HG03378 (cell line): ENCODE results near the gene WDFY4.

Source experiments
- ATAC-seq: cut with Tn5 transposase; IDR thresholded peaks from one replicate; pipeline ENCODE4 v1.9.1; 2021; ENCODE audit warnings: mild to moderate bottlenecking, moderate library complexity; ENCODE audit not compliant: unreplicated experiment

The WDFY4 gene

GRCh38 chr10:48935577-48935976 lies 250.9 kb downstream of the WDFY4 start:
- no peak for ATAC-seq

- ATAC-seq = no peak
Observed at GRCh38 chr10:48937796-48938195, 253.1 kb downstream of the WDFY4 start.

DNA sequence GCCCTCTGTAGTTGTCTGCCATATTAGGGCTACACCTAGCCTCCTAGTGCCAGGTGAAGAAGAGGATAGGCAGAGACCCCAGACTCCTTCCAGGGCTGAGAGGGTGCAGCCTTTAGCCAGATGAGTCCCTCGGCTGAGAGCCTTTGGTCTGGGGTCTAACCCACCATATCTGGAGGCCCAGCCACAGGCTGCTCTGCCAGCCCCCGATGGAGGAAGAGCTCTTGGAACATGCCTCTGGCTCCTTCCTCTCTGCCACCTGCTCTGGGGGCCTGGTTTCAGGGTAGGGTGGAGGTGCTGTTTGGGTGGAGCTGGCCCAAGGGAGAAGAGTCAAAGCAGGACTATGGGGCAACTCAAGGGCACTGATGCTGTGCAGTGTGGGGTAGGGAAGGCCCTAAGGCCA lies 253.6 kb downstream of the WDFY4 start:
- no peak for ATAC-seq

GRCh38 chr10:48938990-48939536 lies 254.4 kb downstream of the WDFY4 start:
- ATAC-seq = no peak

- no peak for ATAC-seq
Observed at GRCh38 chr10:48939790-48940325, 255.2 kb downstream of the WDFY4 start, which contains the start of gene LRRC18. Gene LRRC18 (minus strand): TSS chr10:48939840. CDS start chr10:48914155, 25,685 bp downstream.

DNA sequence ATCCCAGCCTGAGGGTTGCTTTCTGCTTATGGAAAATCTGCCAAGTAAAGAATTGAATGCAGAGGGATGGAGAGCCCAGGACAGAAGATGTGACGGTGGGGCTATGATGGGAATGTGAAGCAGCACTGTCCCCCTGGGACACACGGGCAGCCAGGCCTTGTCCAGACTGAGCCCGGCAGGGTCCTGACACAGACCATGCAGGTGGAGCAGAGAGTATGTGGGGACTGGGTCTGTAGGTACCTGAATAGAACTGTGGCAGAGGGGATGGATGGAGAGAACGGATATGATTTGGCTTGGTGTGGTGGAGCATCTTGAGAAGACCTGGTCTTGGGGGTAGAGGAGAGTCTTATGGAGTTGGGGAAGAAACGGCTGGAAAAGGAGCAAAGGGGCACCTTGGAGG lies 255.7 kb downstream of the WDFY4 start:
- ATAC-seq = no peak

GRCh38 chr10:48940958-48941357 lies 256.3 kb downstream of the WDFY4 start:
- no peak for ATAC-seq

DNA sequence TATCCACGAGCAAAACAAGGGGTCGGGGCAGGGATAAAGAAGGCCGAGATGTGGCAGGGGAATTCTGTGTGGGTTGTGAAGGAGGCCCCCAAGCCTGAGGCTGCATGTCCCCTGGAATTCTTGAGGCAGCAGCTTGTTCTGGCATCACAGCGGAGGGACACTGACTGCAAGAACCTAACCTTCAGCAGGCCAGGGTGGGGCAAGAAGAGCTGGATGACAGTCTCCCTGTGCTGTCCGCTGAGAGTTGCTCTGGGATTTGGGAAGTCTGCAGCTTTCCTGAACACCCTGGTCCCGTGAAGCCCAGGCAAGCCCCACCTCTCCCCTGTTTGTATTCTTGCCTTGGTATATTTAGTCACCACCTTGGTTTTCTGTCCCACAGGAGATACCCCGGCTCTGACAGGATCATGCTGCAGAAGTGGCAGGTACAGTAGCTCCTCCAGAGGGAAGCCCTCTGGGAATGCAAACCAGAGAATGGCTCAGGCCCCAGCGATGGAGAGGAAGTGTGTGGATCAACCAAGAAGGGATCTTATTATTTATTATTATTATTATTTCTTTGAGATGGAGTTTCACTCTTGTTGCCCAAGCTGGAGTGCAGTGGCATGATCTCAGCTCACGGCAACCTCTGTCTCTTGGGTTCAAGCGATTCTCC lies 256.9 kb downstream of the WDFY4 start:
- ATAC-seq = no peak

GRCh38 chr10:48943096-48943495 lies 258.4 kb downstream of the WDFY4 start:
- ATAC-seq = no peak

GRCh38 chr10:48944171-48944570 lies 259.5 kb downstream of the WDFY4 start:
- ATAC-seq = no peak

DNA sequence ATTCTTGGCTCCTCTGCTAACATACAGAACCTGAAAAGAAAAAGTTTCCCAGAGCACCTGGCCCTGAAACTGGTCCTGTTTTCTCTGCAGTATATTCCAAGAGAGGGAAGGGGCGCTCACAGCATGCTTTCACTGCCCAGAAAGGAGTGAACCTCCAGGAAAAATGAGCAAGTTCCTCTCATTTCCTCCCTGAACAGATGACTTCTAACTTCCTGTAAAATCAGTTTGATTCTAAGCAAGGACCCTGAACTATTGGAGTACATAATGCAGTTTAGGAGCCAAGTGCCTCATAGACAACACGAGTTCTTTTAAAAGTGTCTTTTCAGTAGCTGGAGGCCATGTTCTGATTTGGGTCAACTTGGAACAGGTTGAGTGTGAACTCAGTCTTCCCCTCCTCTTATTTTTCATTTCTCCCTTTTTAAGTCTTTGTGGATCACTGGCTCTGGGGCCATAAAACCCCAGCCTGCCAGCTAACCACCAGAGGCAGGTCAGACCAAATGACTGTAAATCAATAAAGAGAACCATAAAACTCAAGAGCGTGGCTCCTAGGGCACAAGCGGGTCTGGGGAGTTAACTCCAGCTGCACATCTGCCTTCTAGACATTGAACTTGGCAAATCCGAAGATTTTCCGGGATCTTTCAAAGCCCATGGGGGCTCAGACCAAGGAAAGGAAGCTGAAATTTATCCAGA lies 260.9 kb downstream of the WDFY4 start:
- ATAC-seq = no peak

DNA sequence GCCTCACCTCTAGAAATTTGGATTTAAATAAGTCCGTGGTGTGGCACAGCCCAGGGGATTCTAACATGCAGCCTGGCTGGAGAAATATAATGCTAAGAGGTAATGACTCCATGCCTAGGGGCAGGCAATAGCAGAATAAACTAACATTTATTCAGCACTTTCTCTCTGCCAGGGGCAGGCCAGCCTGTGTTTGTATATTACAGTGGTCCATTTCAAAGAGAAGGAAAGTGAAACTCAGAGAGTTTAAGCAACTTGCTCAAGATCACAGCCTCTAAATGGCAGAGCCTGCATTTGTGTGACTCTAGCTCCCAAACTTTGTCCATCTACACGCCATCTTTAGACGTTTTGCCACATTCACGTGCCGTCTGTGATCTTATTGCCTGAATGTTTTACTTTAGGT lies 261.7 kb downstream of the WDFY4 start:
- ATAC-seq = no peak

DNA sequence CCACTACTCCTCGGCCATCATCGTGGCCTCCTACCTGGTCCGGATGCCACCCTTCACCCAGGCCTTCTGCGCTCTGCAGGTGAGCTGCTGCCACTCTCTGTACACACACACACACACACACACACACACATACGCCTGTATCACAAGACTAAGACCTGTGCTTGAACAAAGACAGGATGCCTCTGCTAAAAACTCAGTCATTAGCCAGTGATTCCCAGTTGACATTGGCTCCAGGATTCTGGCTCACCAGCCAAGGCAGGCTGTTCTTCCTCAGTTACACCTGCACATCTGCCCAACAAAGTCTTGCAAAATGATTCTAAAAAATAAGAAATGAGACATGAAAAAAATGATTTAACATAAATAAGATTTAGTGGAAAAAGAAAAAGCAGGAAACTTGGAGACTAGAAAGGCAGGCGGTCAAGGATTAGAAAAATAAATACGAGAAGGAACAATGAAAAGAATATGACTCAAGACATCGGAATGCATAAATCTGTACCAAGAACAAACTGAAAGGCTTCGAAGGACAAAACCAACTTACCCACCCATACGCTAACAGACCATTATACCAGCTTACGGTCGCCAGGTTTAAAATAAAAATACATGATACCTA lies 262.3 kb downstream of the WDFY4 start:
- ATAC-seq = no peak

GRCh38 chr10:48947690-48948469 lies 263.2 kb downstream of the WDFY4 start:
- no peak for ATAC-seq

DNA sequence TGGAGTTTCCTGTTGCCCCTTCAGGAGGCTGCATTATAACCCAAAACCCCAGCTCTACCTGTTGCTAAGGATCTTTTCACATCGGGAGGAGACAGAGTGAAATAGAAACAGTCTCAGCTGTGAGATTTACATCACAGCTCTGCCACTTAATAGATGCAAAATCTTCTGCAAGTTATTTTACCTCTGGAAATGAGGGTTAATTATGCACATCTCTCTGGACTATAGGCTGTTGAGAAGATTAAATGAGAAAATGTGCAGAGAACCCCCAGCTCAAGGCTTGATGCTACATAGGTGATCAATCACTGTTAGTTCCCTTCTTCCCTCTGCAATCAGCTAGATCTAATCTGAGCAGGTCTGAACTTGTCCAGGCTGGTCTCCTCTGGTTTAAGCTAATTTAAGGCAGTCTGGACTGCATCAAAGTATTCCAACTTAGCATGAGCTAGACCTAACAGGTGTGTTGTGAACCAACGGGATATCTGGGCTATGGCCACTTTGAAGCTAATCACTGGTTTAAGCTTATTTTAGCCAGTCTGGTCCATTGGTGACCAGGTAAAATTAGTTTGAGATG lies 263.9 kb downstream of the WDFY4 start:
- ATAC-seq = no peak

DNA sequence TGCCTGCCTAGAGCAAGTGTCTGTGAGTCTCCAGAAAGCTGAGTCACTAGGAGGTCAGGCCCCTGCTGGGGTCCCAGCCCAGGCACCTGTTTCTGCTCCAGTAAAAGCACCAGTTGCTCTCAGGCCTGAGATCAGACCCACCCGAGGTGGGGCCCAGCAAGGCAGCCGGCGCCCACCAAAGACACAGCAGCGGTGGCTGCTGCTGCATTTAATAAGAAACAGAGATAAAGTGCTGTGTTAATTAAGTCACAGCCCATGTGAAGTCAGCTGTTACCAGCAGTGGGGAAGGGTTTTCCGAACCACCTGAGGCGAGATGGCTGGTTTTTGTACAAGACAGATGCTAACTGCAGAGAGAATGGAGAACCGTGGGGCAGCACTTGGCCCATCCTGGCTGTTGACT lies 267.0 kb downstream of the WDFY4 start:
- no peak for ATAC-seq

DNA sequence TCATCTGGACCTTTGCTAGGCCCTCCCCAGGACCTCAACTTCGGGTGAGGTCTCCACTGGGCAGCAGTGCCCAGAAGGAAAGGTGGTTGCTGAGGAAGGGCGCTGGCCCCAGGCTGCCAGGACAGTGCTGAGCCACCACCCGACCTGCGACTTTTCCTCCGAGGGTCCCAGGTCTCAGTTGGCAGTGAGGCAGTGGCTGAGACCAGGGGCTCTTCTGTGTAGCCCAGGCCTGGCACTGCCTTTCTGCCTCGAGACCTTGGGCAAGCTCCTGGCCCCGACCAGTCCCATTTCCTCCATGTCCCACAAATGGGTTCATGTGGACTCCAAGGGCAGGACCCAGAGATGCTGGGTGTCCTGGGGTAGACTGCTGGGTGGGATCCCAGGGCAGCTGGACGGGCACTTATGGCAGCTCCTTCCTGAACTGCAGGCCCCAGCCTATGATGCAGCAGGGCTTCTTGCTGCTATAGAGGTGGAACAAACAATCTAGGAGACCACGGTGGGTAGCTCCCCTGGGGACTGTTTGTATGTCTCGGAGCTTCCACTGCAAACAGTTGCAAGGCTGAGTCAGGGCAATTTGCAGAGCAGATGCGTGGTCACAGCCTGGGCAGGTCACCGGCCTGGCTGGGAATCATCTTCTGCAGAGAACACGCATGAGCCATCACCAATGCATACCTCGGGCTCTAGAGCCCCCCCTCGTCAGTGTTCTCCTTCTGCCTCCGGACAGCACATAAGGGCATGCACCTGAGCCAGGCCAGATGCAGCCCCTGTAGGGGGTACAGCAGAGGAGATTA lies 272.9 kb downstream of the WDFY4 start:
- ATAC-seq = no peak

DNA sequence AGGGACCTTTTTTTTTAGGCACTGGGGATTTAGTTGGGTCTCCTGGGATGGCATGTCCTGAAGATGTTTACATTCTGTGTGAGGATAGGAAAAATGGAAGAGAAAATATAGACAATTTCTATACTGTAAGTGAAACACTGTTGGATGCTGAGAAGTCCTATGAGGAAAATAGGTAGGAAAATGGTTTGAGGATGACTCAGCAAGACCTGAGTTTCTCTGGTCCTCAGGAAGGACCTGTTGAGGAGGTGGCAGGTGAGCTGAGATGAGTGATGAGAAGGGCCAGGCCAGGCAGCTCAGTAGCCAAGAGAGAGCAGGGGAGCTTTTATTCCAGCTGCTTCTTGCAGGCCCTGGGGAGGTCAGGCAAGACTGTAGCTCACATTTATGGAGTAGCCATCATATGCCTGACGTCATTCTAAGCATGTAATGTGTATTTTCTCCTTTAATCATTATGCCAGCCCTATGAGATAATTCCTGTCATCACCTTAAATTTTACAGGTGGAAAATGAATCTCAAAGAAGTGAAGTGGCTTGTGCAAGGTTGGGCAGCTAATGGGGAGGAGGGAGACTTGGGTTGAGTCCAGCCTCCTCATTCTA lies 274.0 kb downstream of the WDFY4 start:
- no peak for ATAC-seq

DNA sequence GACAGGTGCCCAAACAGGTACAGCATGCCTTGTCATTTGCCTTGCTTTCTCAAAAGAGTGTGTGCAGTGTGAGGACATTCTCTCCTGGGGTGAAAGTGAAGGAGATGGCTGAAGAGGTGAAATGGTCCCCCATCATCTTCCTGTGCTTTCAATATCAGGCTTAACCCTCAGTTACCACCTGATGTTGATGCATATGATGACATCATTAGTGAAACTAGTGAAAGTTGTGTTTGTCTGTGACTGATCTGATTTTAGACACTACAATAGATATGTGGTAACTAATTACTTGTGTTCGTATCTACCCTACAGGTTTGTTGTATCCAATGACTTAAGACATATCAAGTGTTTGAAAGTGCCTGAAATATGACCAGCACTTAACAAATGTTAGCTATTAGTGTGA lies 279.4 kb downstream of the WDFY4 start:
- ATAC-seq = no peak
